Measurements from ENCODE around the gene GPC5.
"Not testable (repeated sequence)": the region's sequence is repeated elsewhere in the genome, so short reads cannot be mapped to it uniquely, and the experiment has no call there.

Gene GPC5

DNA sequence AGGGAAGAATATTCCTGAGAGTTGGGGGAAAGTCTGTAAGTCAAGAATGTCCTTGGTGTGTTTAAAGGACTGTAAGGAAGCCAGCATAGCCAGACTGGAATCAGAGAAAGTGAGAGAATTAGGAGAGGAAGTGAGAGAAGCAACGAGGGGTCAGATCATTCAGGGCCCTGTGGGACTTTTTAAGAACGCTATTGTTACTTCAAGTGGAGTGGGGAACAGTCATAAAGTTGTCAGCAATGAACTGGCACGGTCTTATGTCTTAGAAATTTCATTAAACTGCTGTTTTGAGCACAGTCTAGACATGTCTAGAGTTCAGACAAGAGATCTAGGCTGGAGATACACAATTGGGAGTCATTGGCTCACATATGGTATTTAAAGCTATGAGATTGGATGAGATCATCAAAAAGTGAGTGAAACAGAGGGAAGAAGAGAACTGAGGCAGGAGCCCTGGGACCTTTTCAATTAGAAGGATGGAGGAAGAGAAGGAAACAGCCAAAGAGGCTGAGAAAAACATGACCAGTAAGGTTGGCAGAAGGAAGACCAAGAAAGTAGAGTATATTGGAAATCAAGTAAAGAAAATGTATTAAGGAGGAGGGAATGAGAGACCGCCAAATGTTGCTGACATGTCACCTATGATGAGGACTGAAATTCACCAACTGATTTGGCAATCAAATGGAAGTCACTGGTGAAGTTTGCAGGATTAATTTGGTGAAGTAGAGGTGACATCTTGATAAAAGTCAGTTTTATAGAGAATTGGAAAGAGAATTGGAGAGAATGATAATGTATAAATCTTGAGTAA is 263.5 kb downstream of the GPC5 start:
- no peak for DNase-seq

DNA sequence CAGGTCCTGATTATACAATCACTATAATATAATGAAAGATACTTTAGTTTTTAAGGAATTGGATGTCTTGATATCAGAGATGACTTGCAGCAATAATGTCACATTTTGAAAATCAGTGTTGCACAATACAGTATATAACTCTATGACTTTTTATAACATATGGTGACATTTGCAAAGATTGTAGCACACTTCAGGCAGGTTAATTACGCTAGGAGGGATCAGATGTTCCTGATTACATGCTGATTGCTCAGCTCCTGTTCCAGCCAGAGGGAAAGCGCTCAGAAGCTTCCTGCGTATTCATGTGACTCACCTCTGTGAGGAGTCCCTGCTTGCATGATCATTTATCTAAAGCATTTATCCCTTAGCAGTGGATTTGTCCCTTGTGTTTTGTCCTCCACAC is 265.6 kb downstream of the GPC5 start:
- DNase-seq, result no peak

DNA sequence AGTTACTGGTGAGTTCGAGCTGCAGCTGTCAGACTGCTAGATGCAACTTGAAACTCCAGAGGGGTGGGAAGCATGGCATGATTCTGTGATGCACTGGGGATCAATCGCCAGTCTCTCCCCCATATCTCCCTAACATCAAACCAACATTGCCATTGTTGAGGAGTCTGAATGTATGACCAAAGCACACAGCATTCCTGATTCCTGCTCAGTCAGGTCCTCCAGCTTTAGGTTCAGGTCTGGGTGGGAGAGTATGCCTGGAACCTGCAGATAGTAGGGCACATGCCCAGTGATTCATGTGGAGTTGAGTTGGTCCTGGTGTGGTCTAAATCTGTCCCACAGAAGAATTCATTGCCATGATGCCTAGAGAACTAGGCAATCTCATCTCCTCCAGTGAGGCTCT is 269.1 kb downstream of the GPC5 start:
- no peak for DNase-seq

DNA sequence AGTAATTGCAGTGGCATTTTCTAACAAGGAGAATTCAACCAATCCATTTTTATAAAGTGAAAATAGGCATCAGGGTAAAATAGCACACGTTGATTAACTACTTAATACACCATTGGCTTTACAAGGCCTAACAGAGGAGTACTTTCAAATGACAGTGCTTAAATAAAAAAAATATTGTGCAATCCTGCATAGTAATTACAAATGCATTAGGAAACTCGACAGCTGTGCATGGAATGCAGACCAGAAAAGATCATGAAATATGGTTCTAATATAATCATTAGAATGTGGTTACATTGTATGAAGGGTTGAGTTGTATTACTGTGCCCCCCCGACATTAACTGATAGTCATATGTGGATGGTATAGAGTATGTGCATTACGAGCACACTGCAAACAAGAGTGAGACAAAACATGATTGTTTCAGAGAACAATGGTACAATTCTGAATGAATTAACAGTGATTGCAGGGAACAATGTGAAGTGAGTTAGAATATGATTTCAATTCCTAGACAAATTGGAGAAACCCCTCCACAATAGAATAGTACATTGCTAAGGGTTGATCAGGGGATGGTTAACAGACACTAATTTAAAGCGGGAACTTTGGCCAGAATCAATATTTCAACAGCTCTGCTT is 270.6 kb downstream of the GPC5 start:
- no peak for DNase-seq

DNA sequence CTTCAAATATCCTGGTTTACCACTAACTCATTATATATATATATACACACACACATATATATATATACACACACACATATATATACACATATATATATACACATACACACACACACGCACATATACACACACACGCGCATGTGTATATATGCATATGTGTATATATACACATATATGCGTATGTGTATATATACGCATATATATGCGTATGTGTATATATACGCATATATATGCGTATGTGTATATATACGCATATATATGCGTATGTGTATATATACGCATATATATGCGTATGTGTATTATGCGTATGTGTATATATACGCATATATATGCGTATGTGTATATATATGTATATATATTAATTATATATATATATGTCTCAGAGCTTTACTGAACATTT is 275.9 kb downstream of the GPC5 start:
- not testable (repeated sequence) for DNase-seq

DNA sequence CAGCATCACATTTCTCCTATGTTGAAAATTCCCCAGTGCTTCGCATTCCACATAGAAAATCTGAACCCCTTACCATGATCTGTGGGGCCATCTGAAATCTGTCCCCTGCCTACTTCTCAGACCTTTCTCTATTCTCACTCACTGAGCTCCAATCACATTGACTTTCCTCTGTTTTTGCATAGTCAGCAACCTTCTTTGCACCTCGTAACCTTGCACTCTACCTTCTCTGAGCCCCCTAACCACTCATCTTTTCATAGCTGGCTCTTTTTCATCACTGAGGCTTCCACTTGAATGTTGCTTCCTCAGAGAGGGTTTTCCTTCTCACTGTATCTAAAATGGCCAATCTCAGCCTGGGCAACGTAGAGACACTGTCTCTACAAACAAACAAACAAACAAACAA is 286.3 kb downstream of the GPC5 start:
- no peak for DNase-seq

DNA sequence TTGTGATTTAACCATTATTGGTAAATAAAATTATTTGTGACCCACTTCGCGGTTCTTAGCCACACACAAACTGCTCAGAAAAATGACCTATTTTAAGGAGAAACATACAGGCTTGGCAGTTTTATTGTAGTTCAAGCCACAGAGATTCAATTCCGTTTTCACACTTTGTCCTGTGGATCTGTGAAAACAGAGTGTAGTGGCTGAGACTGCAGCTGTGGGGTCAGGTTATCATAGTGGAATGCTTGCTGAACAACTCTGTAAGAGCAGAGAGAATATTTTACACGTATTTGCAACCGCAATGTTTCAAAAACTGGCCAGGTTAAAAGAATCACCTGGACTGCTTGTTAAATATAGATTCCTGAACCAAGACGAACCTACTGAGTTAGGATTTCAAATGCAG is 292.5 kb downstream of the GPC5 start:
- no peak for DNase-seq

DNA sequence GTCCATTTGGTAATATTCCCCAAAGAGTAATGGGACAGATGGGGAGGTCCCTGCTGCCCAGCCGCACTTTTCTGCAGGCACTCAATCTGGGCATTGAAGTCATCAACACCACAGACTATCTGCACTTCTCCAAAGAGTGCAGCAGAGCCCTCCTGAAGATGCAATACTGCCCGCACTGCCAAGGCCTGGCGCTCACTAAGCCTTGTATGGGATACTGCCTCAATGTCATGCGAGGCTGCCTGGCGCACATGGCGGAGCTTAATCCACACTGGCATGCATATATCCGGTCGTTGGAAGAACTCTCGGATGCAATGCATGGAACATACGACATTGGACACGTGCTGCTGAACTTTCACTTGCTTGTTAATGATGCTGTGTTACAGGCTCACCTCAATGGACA is 295.0 kb downstream of the GPC5 start:
- DNase-seq, result no peak

DNA sequence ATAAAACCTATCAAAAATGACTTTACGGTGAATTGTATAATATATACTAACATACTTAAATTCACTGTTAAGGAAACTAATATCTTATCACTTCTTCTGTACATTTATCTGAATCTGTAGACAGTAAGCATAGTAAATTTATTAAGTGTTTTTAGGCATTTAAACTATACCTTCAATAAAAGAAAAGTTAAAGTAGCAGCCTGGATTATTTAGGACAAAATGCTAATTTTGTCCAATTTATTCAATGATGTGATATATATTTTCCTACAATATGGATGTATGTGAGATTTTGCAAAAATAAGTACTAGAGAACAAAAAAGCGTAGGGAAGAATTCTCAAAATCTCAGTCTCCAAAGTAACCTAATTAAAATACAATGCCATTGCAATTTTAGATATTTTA is 299.9 kb downstream of the GPC5 start:
- DNase-seq, result no peak

DNA sequence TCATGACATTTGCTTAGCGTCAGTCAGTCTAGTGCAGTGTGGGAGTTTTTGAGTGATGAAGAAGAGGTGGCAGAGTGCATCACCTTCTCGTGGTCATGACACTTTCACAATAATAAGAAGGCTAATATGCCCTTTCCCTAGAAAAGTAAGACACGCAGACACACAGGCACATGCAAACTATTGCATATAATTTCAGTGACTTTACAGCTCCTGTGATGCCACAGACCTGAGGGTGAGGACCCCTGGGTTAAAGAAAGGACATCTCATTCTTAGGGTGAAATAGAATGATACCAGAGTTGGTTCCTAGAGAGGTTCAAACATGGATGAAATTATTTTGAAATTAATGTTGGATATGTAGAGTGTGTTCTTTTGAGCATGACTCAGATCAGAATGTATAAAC is 300.3 kb downstream of the GPC5 start:
- DNase-seq, result no peak

DNA sequence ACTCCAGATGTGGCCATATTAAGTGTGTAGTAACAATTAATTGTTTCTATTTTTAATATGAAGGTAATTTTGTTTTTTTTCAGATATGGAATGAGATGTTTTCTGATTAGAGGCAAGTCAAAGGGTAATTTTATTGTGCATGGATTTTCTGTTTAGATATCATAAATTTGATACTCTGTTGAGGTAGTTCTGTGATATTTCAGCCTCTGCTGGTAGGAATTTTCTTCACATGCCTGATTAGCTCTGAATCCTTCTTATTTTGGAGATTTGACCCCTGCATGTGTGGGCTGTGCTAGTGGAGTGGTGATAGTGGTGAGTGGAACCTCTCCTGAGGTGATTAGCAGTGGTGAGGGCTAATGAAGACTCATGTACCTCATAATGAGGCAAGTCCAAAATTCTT is 301.4 kb downstream of the GPC5 start:
- no peak for DNase-seq

DNA sequence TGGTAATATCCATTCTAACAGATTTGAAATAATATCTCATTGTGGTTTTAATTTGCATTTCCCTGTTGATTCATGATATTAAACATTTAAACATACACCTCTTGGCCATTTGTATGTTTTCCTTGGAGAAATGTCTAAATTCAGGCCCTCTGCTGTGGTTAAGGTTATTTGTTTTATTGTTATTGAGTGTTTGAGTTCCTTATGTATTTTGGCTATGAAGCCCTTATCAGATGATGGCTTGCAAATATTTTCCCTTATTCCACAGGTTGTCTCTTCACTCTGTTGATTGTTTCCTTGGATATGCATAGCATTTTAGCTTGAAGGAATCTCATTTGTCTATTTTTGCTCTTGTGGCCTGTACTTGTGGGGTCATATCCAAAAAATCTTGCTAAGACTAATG is 303.6 kb downstream of the GPC5 start:
- no peak for DNase-seq

DNA sequence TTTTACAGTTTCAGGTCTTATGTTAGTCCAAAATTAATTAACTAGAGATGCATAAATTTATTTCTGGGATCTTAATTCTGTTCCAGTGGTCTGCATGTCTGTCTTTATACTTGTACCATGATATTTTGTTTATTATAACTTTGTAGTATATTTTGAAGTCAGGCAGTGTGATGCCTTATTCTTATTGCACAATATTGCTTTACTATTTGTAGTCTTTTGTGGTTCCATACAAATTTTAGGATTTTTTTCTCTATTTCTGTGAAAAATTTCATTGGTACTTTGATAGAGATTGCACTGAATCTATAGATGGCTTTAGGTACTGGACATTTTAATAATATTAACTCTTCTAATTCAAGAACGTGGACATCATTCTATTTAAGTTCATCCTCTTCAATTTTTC is 304.0 kb downstream of the GPC5 start:
- no peak for DNase-seq

DNA sequence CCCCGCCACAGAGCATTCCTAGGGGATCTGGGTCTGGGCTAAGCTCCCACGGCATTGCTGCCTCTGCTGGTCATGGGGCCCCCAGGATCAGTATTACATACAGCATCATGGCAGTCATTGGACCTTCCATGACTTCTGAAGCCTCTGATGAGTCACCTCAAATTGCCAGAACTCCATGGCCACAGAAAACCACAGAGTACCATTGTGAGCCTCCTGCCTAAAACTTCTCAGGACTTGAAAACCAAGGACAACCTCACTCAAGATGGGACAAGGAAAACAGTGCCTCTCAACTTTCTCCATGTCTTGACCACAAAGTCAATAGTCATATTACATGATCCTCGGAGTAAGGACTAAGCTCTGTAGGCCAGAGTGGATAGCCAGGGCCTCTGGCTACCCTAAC is 306.0 kb downstream of the GPC5 start:
- DNase-seq, result no peak

DNA sequence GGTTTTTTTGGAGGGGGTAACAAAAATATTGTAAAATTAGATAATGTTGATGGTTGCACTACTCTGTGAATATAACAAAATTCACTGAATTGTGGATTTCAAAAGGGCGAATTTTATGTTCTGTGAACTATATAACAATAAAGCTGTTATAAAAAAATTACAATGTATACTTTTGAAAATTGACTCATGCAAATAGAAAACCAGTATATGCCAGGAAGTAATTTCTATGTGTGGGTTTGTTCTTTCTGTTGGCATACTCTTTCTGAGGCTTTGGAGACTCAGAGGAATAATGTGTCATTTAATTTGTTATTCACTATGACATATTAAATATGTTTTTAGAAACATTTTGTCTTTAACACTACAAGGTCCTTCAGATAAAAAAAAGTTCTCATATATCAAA is 310.1 kb downstream of the GPC5 start:
- DNase-seq, result no peak

DNA sequence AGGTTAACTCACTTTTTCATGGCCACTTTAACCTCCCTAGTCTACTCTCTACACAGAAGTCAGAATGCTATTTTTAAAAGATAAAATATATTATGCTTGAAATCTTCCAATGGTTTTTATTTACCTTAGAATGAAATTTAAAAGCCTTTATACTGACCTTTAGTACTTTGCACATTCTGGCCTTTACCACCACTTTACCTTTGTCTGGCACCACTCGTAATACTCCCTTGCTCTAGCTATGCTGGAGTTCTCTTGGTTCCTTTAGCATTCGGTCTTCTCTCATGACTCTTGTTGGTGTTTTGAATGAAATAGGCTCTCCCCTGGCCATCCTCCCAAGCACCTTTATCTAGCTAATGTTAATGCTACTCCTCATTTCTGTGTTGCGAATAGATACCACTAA is 310.8 kb downstream of the GPC5 start:
- DNase-seq, result no peak

DNA sequence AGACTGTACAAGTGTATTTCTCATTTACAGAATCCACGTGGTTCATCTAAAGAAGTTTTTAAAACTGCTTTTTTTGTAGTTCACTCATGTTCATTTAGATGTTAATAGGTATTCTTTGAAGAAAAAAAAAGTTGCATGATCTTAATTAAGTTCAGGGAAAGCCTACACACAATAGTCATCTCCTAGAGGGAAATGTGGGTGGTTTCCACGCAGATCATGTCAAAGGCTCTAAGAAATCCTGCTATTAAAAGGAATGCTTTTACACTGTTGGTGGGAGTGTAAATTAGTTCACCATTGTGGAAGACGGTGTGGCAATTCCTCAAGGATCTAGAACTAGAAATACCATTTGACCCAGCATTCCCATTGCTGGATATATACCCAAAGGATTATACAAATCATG is 312.3 kb downstream of the GPC5 start:
- no peak for DNase-seq

DNA sequence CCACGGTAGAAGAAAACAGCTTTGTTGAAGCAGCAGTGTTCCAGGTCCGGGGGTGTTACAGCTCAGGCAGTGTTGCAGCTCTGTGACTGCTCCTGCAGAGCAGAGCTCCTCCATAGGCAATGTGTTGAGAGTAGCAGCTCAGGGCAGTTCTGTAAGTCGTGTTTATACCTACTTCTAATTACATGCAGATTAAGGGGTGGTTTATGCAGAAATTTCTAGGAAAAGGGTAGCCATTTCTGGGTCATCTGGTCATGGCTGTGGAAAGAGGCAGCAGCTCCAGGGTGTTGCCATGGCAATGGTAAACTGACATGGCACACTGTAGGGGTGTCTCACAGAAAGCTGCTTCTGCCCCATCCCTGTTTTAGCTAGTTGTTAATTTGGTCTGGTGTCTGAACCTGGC is 316.4 kb downstream of the GPC5 start:
- DNase-seq, result no peak

DNA sequence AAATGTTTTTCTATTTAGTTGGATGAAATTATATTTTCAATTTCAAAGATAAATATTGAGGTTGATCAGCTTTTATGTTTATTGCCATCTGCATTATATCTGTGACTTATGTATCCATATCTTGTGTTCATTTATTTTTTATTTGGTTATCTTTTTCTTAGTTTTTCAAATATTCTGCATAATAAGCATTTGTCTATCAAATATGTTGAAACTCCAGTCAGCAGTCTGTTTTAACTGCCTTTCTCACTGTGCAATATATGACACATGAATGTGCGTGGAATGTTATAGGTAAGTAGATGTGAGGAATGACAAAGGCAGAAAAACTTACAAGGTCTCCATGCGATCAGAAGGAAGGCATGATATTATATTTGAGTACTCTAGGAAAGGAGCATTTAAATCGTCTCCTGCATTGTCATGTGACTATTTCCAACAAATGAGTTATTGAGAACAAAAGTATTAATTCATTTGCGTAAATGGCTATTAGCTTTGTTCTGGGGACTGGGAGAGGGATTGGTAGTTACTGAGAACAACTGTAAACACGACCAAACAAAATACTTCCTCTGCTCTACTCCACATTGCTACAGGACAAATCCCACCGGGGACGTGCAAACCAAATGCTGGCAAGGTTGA is 318.1 kb downstream of the GPC5 start:
- no peak for DNase-seq

DNA sequence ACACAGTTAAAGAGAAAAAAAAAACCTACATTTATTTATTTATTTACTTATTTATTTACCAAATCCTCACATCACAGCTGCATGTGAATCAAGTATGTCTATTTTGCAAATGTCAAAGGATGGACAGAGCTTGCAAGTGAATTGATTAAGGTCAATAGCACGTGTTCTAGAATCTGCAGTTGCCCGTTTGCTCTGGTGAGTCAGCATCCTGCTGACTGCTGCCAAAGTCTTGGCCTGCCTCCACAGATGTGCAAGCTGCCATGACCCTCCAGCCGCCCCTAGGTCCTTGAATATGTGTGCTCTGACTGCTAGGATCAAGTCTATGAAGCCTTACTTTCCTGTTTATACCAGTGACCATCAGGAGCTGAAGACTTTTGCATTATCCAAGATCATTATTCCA is 320.6 kb downstream of the GPC5 start:
- no peak for DNase-seq

DNA sequence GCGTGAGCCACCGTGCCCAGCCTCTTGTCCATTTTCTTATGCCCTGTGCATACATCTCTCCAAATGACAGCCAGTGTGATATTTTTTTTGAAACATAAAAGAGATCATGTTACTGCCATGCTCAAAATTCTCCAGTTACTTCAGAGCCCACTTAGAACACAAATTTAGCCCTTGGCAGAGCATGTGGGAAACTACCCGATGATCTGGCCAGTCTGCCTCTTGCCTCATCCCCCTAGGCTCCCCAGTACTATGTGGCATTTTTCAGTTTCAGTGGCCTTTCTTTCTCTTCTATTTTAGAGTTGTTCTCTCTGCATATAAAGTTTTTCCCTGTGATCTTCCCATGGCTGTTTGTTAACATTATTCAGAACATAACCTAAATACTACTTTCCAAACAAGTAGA is 323.0 kb downstream of the GPC5 start:
- DNase-seq, result no peak

DNA sequence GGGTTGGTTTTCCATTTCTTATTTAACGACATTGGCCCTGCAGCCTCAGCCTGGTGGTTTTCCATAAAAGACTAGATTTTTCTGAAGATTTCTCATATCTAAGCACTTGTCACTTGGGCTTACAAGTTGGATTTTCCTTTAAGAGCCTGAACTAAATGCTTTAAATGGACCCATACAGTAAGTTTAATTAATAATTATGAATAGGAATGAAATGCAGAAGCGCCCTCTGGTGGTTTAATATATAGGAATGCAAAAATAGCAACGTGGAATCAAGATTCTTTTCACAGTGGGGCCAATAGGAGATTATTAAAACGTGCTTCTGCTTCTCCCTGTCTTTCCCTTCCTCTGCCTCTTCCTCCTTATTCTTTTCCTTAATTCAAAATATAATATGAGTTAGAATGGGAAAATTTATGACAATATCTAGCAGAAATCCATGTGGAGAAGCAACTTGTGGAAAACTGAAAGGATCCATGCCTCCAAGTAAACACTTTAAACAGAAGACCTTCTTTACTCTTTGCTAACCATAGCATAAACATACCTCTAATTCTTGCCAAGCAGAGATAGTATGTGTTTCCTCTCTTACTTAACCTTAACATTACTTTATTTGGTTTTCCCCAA is 324.0 kb downstream of the GPC5 start:
- no peak for DNase-seq

DNA sequence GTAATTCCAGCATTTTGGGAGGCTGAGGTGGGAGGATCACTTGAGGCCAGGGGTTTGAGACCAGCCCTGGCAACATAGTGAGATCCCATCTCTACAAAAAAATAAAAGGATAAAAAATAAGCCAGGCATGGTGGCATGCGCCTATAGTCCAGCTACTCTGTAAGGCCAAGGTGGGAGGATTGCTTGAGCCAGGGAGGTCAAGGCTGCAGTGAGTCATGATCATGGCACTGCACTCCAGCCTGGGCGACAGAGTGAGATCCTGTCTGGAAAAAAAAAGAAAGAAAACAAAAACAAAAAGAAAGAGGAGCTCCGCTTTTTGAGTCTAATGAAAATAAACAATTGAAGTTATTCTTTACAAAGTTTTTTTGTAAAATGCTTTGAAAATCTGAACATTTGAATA is 326.2 kb downstream of the GPC5 start:
- no peak for DNase-seq

DNA sequence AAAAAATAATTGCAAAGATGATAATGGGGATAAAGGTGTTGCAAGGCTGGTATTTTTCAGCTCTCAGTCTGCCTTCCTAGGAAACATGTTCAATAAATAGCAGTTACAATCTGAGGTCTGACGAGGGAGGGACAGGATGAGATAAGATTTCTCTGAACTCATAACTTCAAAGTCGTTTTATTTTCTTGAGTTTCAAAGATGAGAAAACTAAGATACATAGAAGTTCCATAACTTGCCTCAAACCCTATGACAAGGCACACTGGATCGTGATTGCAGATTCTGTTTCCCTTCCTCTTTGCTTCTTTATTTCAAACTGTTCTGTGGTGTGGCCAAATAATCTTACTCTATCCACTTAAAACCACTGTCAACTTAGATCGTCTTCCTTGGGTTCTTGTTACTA is 327.2 kb downstream of the GPC5 start:
- no peak for DNase-seq
